ENCODE data around the gene SLC43A2.

The SLC43A2 gene

DNA sequence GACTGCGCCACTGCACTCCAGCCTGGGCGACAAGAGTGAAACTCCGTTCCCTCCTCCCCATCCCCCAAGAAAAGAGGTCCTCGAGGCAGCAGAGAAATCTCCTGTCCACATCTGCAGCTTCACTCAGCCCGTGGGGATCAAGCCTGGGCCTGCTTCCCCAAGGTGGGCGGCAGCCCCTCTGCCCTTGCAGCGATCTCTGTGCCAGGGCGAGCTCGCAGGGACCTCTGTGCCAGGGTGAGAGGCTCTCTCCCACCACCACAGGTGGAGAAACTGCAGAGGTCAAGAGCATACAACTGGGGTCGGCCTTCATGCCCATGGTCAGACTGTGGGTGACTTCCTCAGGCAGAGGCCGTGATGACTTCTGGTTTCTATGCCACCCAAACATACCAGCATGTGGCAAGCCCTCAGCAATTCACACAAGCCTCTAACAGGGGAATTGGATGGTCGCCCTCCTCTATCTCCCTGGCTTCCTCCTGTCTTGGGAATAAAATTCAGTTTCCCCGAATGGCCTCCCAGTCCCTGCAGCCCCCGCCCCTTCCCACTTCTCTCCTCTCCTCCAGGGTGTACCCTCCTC is 5.5 kb downstream of the SLC43A2 start:
- no peak for DNase-seq (ENCODE audit: low read depth in 2 of 2)

DNA sequence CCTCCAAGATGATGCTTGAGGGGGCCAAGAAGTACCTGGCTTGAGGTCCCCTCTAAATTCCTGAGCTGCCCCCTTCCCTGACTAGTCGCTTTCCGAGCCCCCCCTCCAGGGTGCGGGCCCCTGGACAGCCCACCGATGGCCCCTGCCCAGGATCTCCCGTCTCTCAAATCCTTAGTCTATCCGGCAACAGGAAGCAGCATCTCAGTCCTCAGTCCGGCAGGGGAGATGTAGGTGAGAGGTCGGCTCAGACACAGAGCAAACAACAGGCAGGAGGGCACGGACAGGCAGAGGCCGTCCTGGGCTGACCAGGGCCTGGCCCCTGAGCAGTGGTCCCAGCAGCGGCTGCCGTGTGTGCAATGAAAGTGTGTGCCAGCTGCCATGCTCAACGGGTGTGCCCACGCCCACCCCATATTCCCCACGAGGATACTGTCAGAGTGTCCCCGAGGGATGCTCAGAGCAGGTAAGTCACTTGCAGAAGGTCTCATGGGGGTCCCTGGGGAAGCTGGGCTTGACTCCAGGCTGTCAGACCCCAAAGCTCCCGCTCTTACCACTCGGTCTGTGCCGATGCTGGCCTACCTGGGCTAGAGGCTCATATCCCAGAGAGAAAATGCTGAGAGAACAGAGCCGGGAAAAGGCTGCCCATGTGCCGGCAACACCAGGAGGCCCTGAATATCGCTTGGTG is 7.2 kb downstream of the SLC43A2 start:
- no peak for DNase-seq (ENCODE audit: low read depth in 2 of 2)

DNA sequence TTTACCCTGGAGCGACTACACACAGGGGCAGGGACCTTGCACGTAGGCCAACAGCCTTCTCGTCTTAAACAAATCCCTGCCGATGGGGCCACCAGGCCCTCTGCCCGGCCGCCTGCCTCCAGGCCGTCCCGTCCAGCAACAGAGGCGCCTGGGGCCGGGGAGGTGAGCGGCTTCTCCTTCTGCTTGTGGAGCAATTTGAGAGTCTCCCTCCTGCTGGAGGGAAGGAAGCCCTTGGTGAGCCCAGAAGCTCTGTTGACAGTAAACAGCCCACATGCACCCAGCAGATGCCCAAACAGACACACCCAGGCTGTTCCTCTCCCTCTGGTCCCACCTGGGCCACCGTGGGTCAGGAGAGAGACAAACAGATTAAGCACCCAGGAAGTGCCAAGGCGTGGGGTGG is 8.1 kb downstream of the SLC43A2 start:
- no peak for DNase-seq (ENCODE audit: low read depth in 2 of 2)

GRCh38 chr17:1617620-1618174 is 10.9 kb downstream of the SLC43A2 start:
- DNase-seq (ENCODE audit: low read depth in 2 of 2), result no peak

DNA sequence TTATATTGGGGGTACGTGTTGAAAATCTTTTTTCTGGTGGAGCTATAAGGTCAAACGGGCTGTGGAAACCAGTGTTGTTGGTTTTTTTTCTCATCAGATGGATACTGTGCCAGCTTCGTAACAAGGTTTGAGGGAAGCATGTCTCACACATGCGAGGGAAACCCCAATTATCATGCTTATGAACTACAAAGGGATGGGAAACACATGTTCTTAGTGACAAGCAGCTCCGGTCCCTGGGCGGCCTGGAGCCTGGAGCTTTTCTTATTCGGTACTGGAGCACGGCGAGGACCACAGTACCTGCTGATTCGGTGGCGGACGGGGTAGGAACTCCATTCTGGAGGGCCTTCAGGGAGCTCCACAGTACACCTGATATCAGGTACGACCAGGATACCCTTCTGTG is 12.5 kb downstream of the SLC43A2 start:
- DNase-seq (ENCODE audit: low read depth in 2 of 2), result no peak

DNA sequence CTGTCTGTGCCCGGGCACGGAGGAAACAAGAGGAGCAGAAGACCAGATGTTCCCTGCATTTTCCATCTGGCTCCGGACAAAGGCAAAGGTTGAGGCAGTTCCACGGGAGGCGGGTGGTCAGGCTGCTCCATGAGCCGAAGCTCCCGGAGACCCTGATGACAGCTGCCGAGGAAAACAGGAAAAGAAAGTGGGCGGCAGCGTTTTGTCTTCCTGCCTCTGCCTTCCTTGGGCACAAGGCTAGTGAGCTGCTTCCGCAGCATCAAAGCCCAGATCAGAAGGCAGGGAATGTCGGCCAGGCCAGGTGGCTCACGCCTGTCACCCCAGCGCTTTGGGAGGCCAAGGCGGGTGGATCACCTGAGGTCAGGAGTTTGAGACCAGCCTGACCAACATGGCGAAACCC is 16.2 kb downstream of the SLC43A2 start:
- DNase-seq (ENCODE audit: low read depth in 2 of 2), result no peak

DNA sequence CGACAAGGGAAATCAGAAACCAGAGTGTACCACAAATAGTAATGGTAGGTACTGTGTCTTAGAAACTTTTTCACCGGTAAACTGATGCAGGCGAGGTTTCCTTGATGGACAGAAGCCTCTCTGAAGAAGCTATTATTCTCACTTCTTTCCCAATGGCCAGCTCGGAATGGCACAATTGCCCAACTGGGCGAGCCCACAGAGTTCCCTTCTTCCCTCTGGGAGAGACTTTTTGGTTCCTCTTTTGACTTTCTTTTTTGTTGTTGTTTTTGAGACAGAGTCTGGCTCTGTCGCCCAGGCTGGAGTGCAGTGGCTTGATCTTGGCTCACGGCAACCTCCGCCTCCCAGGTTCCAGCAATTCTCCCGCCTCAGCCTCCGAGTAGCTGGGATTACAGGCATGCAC is 16.9 kb downstream of the SLC43A2 start:
- no peak for DNase-seq (ENCODE audit: low read depth in 2 of 2)

- DNase-seq (ENCODE audit: low read depth in 2 of 2), result no peak
These were observed 20.0 kb downstream of the SLC43A2 start for GRCh38 chr17:1608676-1609075.

- no peak for DNase-seq (ENCODE audit: low read depth in 2 of 2)
These were observed 20.7 kb downstream of the SLC43A2 start for GRCh38 chr17:1607971-1608320.

DNA sequence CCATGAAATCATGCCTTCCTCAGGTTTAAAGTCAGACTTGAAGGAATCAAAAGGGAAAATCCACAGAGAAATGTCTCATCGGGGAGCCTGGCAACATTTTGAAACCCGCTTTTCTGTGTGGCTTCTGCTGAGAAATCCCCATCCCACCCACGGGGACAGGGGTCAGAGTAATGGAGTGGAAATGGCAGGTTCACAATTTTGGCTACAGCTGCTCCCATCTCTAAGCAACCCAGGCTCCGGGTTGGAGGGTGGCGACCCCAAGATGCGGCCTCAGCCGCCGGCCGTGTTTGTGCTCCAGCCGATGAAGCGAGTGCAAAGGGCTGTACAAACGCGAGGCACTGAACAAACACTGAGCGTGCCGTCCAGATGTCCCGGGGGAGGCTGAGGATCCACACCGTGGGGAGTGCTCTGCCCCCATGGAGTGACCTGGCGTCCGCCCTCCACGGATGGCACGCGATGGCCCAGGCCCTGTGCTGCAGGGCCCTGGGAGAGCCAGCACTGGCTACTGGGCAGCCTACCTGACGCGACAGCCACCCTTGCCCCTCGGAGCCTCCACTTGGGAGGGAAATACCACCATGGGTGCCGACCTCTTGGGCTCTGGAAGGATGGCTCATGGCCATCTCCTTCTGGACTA is 22.2 kb downstream of the SLC43A2 start:
- DNase-seq (ENCODE audit: low read depth in 2 of 2), result no peak

DNA sequence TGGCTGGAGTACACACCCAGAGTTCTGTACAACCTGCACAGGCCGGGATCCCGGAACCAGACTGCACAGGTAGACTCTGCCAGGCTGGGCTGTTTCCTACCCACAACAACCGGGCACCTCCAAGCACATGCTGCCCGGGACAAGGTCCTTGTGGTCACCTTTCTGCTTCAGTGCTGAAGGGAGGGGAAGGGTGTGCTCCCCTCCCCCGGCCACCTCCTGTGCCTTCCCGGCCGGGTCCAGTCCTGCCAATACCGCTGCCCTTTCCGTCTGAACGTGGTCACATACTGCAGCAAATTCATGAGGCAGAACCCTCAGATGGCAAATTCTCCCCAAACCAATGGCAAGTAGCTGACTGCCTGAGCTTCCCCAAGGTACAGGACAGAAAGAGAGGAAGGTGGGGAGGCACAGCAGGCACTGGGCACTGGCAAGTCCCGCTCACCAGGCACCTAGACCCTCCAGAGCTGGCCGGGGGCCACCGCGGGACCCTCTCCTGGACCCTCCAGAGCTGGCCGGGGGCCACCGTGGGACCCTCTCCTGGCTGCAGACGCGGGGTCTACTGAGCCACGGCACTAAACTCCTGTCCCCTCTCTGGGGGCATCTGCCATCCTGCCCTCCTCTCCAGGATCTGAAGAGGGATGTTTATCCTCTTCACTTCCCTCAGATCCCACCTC is 22.8 kb downstream of the SLC43A2 start:
- DNase-seq (ENCODE audit: low read depth in 2 of 2), result no peak

DNA sequence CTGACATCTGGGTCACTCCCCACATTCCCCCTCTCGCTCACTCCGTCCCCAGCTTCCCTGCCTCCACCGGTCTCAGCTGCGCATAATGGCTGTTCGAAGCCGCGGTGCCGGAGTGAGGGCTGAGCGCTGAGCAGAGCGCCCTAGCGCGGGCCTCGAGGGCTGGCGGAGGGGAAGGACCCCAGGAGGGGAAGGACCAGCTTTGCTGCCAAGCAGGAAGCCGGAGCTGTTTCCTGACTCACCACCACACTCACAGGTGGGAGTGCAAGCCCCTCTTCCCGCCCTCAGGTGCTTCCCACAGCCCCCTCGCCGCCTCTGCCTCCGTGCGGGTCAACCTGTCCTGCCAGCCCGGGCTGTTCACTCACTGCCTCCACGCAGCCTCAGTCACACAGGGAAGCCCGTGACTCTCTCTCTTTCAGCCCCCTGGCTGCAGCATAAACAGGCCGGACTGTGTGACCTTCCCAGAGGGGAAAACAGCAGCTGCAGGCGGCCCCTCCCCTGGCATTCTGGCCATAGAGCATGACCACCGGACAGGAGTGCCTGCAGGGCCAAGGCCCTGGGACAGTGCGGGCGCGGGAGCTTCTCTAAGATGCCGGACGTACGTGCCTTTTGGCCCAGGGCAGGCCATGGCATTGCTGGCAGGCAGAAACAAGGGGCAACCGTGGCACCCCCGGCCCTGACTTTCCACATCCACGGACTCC is 23.7 kb downstream of the SLC43A2 start:
- no peak for DNase-seq (ENCODE audit: low read depth in 2 of 2)

DNA sequence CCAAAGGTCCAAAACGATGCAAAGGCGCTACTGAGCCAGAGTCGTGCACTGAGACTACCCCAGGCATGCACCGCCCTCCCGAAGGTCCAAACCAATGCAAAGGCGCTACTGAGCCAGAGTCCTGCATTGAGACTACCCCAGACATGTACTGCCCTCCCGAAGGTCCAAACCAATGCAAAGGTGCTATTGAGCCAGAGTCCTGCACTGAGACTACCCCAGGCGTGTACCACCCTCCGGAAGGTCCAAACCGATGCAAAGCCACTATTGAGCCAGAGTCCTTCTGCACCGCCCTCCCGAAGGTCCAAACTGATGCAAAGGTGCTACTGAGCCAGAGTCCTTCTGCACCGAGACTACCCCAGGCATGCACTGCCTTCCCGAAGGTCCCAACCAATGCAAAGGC is 27.1 kb downstream of the SLC43A2 start:
- DNase-seq (ENCODE audit: low read depth in 2 of 2), result no peak

DNA sequence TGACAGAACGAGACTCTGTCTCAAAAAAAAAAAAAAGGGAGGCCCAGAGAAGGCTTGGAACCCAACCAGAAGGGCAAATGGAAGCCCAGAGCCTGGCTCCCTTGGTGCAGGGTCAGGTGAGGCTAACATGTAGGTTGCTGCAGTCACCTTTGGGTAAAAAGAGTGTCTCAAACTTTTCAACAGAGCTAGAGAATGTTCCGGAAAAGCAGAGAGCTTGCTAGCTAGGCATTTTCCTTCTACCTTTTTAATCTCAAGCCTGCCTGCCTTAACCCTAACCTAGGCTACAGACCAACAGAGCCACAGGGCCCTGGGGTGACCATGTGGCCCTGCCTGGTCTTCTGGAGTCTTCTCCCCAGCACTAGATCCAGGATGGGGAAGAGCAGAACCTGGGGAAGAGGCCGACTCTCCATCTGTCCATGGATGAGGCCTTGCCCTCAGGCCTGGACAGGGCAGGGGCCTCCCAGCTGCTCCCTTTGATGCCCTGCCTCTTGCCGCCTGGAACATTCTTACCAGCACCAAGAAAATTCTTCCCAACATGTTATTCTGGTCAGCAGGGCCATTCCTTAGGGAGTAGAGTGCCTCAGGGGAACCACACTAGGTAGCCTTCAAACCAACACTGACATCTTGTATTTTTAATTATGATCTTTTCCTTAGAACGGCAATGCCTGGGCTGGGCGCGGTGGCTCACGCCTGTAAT is 30.1 kb downstream of the SLC43A2 start:
- DNase-seq (ENCODE audit: low read depth in 2 of 2), result no peak

GRCh38 chr17:1597861-1598342 is 30.7 kb downstream of the SLC43A2 start:
- no peak for DNase-seq (ENCODE audit: low read depth in 2 of 2)

DNA sequence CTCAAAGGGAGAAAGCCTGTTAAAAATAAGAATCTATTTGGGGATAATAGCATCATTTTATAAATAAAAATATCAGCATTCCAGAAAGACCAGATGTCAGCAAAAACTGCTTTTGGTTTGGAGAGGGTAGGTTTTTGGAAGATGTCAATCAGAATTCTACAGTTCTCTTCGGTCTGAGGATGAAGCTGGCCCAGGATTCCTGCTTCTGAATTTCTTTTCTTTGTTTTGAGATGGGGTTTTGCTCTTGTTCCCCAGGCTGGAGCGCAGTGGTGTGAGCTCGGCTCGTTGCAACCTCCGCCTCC is 35.1 kb downstream of the SLC43A2 start:
- no peak for DNase-seq (ENCODE audit: low read depth in 2 of 2)

DNA sequence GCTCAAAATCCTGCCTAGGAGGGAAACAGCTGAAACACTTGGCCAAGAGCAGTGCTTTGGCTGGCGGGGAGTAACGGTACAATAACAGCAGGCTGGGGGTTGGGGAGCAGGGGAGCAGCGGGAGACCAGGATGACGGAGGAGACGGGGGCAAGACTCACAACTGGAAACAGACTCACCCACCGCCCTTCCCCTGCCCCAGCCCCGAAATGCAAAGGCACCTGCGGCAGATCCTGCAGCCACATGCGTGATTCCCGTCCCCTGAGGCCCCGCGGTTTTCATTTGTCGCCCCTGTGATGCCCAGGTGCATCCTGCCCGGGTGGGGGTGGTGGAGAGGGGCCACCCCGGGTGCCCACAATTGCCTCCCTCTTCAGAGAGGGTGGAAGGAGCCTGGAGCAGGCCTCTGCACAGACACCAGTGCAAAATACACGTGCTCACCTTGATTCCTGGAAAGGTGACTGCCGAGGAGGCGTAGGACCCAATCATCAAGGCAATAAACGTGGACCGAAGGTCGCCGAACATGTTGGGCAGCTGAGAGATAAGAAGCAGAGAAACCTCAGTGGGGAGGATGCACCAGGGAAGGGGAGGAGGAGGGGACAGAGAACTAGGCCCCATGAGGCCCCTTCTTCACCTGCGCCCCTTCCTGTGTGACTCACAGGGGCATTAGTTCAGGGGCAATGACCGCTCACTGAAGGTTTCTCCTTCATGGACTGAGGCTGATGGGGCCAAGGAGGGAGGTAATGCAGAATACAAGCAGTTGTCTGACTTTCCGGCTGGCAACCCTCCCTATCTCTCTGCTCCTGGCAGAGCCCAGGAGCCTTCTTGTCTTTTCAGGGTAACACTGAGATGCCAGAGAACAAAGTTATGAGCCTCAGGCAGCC is 35.6 kb downstream of the SLC43A2 start:
- no peak for DNase-seq (ENCODE audit: low read depth in 2 of 2)

GRCh38 chr17:1591474-1592090 is 37.1 kb downstream of the SLC43A2 start:
- DNase-seq (ENCODE audit: low read depth in 2 of 2), result no peak

DNA sequence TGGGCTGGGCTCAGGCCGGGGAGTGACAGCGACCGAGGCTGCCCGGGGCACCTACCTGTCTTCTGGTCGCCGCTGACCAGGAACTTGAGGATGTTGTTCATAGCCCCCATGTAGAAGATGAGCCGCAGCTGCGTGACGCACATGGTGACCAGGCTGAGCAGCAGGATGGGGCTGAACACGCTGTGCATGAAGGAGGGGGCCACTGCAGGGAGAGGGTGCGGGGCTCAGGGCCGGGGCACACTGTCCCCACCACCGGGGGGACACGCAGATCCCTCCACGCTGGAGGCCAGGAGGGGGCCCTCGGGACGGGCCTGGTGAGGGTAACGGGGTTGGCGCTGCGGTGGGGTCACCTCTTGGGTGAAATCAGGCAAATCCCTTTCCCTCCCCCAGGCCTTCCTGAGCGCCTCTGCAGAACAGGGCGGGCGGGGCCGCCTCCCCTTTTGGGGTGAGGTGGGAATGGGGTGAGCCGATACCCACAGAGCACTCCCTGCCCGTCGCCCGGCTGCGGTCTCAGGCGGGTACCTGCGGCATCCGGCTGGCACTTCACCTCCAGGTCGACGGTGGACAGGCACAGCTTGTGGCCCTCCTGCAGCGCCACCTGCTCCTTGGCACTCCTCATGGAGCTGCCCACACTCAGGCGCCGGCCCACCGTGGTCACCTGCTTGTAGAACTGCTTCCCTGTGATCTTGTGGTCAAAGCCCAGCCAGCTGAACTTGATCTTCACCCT is 37.7 kb downstream of the SLC43A2 start:
- DNase-seq (ENCODE audit: low read depth in 2 of 2), result no peak
